Subcutaneous adipose tissue (tissue), 4 donors: ENCODE data around the gene ARHGAP4. TPM values are rescaled to one million over a fixed set of nuclear protein-coding genes. Genes with fewer than 3 reads are reported as not detected.

Experiments
- CTCF ChIP-seq: fragments of 450-650 bp; IDR thresholded peaks from one replicate; pipeline ENCODE4 v1.5.1; 2016; ENCODE audit warnings: low read depth, mild to moderate bottlenecking, control low read depth, antibody characterized with exemption, moderate library complexity
- total RNA-seq, 4 donors: library from RNA; depleted of rRNA; stranded (reverse); fragments of >200 nt; gene quantifications; one replicate each; pipeline ENCODE4 v1.1.0, GENCODE V29; 2016

Gene ARHGAP4
- total RNA-seq, 4 donors from 2014 or later, result 8.5 to 37.4 (median 28.2) TPM

- TF ChIP-seq CTCF, result no peak
These were observed 2.8 kb upstream of the ARHGAP4 start for GRCh38 chrX:153928846-153929245.

GRCh38 chrX:153927922-153928760 lies 2.1 kb upstream of the ARHGAP4 start:
- TF ChIP-seq CTCF, result no peak

- TF ChIP-seq CTCF, result no peak
These were observed 1.5 kb upstream of the ARHGAP4 start for GRCh38 chrX:153927672-153927921.

- no peak for TF ChIP-seq CTCF
These were observed 1.0 kb upstream of the ARHGAP4 start for GRCh38 chrX:153926858-153927671.

- no peak for TF ChIP-seq CTCF
These were observed 441 bp upstream of the ARHGAP4 start for GRCh38 chrX:153926552-153926857.

- TF ChIP-seq CTCF, result no peak
These were observed 701 bp downstream of the ARHGAP4 start for GRCh38 chrX:153925387-153925738.

GRCh38 chrX:153924149-153924861 lies 1.8 kb downstream of the ARHGAP4 start:
- TF ChIP-seq CTCF, result no peak
